H1 (cell line): ENCODE measurements around the gene ZCCHC3. TPM values are rescaled to one million over a fixed set of nuclear protein-coding genes. Genes with fewer than 3 reads are reported as not detected.

Source experiments
- CBX5 ChIP-seq: fragments of 300-800, 300-1000 bp; sonication (generic); IDR thresholded peaks from 2 replicates; pipeline ENCODE4 v1.7.1; 2016; ENCODE audit warnings: antibody characterized with exemption, low read length, low read depth
- CHD1 ChIP-seq: IDR thresholded peaks from 2 replicates; pipeline ENCODE4 v1.6.1; 2012; ENCODE audit warnings: low read depth, low read length, improper control_type of control experiment
- CHD2 ChIP-seq: IDR thresholded peaks from 2 replicates; pipeline ENCODE4 v1.6.1; 2012; ENCODE audit warnings: low read length, improper control_type of control experiment
- CREB1 ChIP-seq: IDR thresholded peaks from 2 replicates; pipeline ENCODE4 v1.6.1; 2012; ENCODE audit warnings: inconsistent platforms
- EP300 ChIP-seq, 2 experiments: IDR thresholded peaks; 1 replicate in 1 of 2; 2 replicates in 1 of 2; pipeline ENCODE4 v1.6.1; 2011 to 2012; ENCODE audit warnings: low read depth in 2 of 2, low read length in 2 of 2, mild to moderate bottlenecking in 2 of 2, borderline replicate concordance in 1 of 2, inconsistent platforms in 1 of 2, moderate library complexity in 1 of 2
- FOSL1 ChIP-seq: IDR thresholded peaks from 2 replicates; pipeline ENCODE4 v1.6.1; 2011; ENCODE audit warnings: mild to moderate bottlenecking, low read depth, low read length, moderate library complexity; ENCODE audit not compliant: insufficient read depth
- JUN ChIP-seq: IDR thresholded peaks from 2 replicates; pipeline ENCODE4 v1.6.1; 2011; ENCODE audit warnings: low read depth, mild to moderate bottlenecking, improper control_type of control experiment, low read length
- JUND ChIP-seq: IDR thresholded peaks from 2 replicates; pipeline ENCODE4 v1.6.1; 2011; ENCODE audit warnings: mild to moderate bottlenecking, improper control_type of control experiment, low read length
- KDM1A ChIP-seq: fragments of 200-600, 300-600 bp; sonication (generic); IDR thresholded peaks from 2 replicates; pipeline ENCODE4 v1.7.1; 2016; ENCODE audit warnings: mild to moderate bottlenecking, low read length, borderline replicate concordance
- NANOG ChIP-seq: IDR thresholded peaks from 2 replicates; pipeline ENCODE4 v1.6.1; 2011; ENCODE audit warnings: low read length, low read depth, mild to moderate bottlenecking, inconsistent platforms; ENCODE audit not compliant: insufficient read depth, poor library complexity, severe bottlenecking
- NRF1 ChIP-seq: IDR thresholded peaks from 2 replicates; pipeline ENCODE4 v1.6.1; 2011; ENCODE audit warnings: mild to moderate bottlenecking, low read depth, low read length, improper control_type of control experiment
- POU5F1 ChIP-seq: IDR thresholded peaks from 2 replicates; pipeline ENCODE4 v1.6.1; 2011; ENCODE audit warnings: low read depth, mild to moderate bottlenecking, low read length, moderate library complexity
- RBBP5 ChIP-seq: IDR thresholded peaks from 2 replicates; pipeline ENCODE4 v1.7.1; 2012; ENCODE audit warnings: low read depth, mild to moderate bottlenecking, inconsistent platforms, low read length, moderate library complexity, borderline replicate concordance
- TBP ChIP-seq: IDR thresholded peaks from 2 replicates; pipeline ENCODE4 v1.6.1; 2011; ENCODE audit warnings: low read depth, low read length, improper control_type of control experiment
- TCF12 ChIP-seq: IDR thresholded peaks from 2 replicates; pipeline ENCODE4 v1.6.1; 2011; ENCODE audit warnings: low read depth, mild to moderate bottlenecking, low read length
- polyA plus RNA-seq, 7 experiments: library from polyadenylated mRNA; depleted of rRNA in 3 of 7; stranded (reverse) in 5 of 7; unstranded in 2 of 7; fragments of >200 nt in 5 of 7; fragments of 200-250 nt in 2 of 7; gene quantifications; 1 replicate in 5 of 7; 2 replicates in 1 of 7; 4 replicates in 1 of 7; pipeline versions ENCODE4 v1.2.1 to v1.2.3, GENCODE V29; 2011 to 2013; ENCODE audit warnings: missing spikeins in 2 of 7, mixed read lengths in 2 of 7
- total RNA-seq: library from RNA; stranded (reverse); fragmentation: NEBNext Ultra II Directional; extraction: Animal tissue kit (Norgen Biotek cat#: 25700); gene quantifications from 2 replicates; pipeline ENCODE4 v1.2.1, GENCODE V29; 2021
- TF ChIP-seq, protein P1 (sequence below), 3 experiments: IDR thresholded peaks; 1 replicate in 2 of 3; 2 replicates in 1 of 3; pipeline versions ENCODE4 v1.5.1 to v1.6.1; 2011; ENCODE audit warnings: low read length in 3 of 3, mild to moderate bottlenecking in 3 of 3, inconsistent platforms in 2 of 3, low read depth in 1 of 3, moderate library complexity in 1 of 3; ENCODE audit not compliant: insufficient read depth in 1 of 3; ENCODE audit errors: control extremely low read depth in 1 of 3
- TF ChIP-seq, protein P2 (sequence below): IDR thresholded peaks from 2 replicates; pipeline ENCODE4 v1.6.1; 2011; ENCODE audit warnings: low read length, improper control_type of control experiment

The ZCCHC3 gene
- total and polyA plus RNA-seq, 2 of the 8 experiments (the other 6 are each of a cell fraction or from before 2014, with no cell fraction given), result 33.7 to 52.4 TPM

DNA sequence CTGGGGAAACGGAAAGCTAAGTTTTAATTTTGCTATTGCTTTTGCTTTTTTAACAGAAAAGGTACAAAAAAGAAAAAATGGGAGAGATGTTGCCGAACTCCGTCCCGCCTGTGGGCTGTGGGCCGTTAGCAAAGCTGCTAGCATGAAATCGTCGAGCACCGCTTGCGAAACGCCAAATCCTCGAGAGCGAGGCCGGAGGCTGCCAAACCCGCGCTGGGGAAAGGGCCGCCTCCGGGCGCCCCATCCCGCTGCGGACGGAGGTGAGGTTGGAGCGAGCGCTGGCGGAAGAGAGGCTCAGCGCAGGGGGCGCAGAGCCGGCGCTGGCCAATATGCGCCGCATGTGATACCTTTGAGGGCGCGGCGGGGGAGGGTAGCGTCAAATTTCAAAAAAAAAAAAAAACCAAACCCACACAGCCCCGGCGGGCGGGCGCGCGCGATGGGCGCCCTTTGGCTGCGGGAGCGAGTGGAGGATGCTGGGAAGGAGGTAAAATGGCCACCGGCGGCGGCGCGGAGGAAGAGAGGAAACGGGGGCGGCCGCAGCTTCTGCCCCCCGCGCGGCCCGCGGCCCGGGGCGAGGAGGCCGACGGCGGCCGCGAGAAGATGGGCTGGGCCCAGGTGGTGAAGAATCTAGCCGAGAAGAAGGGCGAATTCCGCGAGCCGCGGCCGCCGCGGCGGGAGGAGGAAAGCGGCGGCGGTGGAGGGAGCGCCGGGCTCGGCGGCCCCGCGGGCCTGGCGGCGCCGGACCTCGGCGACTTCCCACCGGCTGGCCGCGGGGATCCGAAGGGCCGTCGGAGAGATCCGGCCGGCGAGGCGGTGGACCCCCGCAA lies at the start of gene ZCCHC3 (continued):
- TF ChIP-seq, protein P1, sequence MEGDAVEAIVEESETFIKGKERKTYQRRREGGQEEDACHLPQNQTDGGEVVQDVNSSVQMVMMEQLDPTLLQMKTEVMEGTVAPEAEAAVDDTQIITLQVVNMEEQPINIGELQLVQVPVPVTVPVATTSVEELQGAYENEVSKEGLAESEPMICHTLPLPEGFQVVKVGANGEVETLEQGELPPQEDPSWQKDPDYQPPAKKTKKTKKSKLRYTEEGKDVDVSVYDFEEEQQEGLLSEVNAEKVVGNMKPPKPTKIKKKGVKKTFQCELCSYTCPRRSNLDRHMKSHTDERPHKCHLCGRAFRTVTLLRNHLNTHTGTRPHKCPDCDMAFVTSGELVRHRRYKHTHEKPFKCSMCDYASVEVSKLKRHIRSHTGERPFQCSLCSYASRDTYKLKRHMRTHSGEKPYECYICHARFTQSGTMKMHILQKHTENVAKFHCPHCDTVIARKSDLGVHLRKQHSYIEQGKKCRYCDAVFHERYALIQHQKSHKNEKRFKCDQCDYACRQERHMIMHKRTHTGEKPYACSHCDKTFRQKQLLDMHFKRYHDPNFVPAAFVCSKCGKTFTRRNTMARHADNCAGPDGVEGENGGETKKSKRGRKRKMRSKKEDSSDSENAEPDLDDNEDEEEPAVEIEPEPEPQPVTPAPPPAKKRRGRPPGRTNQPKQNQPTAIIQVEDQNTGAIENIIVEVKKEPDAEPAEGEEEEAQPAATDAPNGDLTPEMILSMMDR (IDR thresholded peaks at IDR 0.05; ENCODE audit: control extremely low read depth in 1 of 3, insufficient read depth in 1 of 3, low read depth in 1 of 3, low read length in 3 of 3), result peak in 2 of 3 experiments; percentile 4 to 18; a peak in 2 of 4 replicates
- TF ChIP-seq KDM1A, result no peak
- no peak for TF ChIP-seq CBX5
- peak; percentile 67 for TF ChIP-seq CHD2
- no peak for TF ChIP-seq FOSL1
- TF ChIP-seq CREB1, result peak; percentile 78
- TF ChIP-seq NRF1, result peak; percentile 16; the same call in 1 of the 2 replicates
- TF ChIP-seq EP300 (IDR thresholded peaks at IDR 0.05; ENCODE audit: borderline replicate concordance in 1 of 2, low read depth in 2 of 2, low read length in 2 of 2), result no peak; a peak in 1 of 3 replicates
- peak; percentile 80; the same call in 1 of the 2 replicates for TF ChIP-seq RBBP5
- TF ChIP-seq JUND, result peak; percentile 11; the same call in 1 of the 2 replicates
- TF ChIP-seq TBP, result peak; percentile 94
- TF ChIP-seq JUN, result no peak
- TF ChIP-seq, protein P2, sequence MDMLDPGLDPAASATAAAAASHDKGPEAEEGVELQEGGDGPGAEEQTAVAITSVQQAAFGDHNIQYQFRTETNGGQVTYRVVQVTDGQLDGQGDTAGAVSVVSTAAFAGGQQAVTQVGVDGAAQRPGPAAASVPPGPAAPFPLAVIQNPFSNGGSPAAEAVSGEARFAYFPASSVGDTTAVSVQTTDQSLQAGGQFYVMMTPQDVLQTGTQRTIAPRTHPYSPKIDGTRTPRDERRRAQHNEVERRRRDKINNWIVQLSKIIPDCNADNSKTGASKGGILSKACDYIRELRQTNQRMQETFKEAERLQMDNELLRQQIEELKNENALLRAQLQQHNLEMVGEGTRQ, result no peak
- TF ChIP-seq POU5F1, result no peak
- TF ChIP-seq CHD1, result no peak; the same call in 1 of the 2 replicates
- TF ChIP-seq NANOG, result peak; percentile 17
- 0 out of 2 replicates have a peak, but pooled peaks have one; percentile 27 for TF ChIP-seq TCF12
